IPS-18a (cell line): ENCODE measurements around the gene ANKK1.

ENCODE experiments used
- H3K27ac ChIP-seq: one replicate; pipeline ENCODE4 v1.5.1; 2013; ENCODE audit warnings: low read length
- H3K27me3 ChIP-seq: one replicate; pipeline ENCODE4 v1.6.1; 2013; ENCODE audit warnings: mild to moderate bottlenecking, low read length; ENCODE audit not compliant: control insufficient read depth, insufficient read depth
- H3K36me3 ChIP-seq: one replicate; pipeline ENCODE4 v1.6.1; 2013; ENCODE audit warnings: low read depth, low read length; ENCODE audit not compliant: control insufficient read depth
- H3K4me1 ChIP-seq: one replicate; pipeline ENCODE4 v1.6.1; 2013; ENCODE audit warnings: low read depth, low read length; ENCODE audit not compliant: control insufficient read depth
- H3K4me3 ChIP-seq: one replicate; pipeline ENCODE4 v1.5.1; 2013; ENCODE audit warnings: low read length
- H3K9ac ChIP-seq: one replicate; pipeline ENCODE4 v1.6.1; 2013; ENCODE audit warnings: mild to moderate bottlenecking, low read length, moderate library complexity
- H3K9me3 ChIP-seq: one replicate; pipeline ENCODE4 v1.6.1; 2013; ENCODE audit warnings: low read depth, low read length; ENCODE audit not compliant: control insufficient read depth

The ANKK1 gene

DNA sequence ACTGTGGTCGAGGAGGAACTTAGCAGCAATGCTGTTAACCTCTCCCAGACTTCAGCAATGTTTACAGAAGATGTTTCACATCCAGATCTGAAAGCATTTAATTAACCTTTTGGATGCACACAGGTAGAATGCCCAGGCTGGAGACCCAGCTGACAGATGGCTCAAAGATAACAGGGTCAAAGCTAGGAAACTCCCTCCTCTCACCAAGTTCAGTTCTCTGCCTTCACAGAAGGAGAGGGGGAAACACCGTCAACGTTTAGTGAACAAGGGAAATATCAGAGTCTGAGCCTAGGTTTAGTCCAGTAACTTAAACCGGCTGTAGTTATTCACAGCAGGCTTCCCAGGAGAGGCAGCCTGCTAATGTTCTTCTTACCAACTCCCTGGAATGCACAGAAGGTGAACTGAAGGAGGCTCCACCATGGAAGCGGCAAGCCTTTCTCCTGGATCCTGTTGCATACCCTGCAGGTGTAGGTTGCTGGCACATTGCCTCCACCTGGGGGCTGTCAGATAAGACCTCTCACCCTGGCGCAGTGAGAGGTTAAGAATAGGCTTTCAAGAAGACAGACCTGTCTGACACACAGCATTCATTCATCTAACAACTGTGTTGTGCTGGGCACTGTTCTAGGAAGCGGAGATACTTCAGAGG lies 23.5 kb upstream of the ANKK1 start:
- H3K27ac ChIP-seq, result no peak overlapping the region
- no peak overlapping the region for H3K9ac ChIP-seq
- no peaks in the 10 kb centered on the region for H3K27me3 ChIP-seq
- no peaks in the 10 kb centered on the region for H3K36me3 ChIP-seq
- no peaks in the 10 kb centered on the region for H3K4me1 ChIP-seq
- no peaks in the 10 kb centered on the region for H3K9me3 ChIP-seq
- no peak overlapping the region for H3K4me3 ChIP-seq

DNA sequence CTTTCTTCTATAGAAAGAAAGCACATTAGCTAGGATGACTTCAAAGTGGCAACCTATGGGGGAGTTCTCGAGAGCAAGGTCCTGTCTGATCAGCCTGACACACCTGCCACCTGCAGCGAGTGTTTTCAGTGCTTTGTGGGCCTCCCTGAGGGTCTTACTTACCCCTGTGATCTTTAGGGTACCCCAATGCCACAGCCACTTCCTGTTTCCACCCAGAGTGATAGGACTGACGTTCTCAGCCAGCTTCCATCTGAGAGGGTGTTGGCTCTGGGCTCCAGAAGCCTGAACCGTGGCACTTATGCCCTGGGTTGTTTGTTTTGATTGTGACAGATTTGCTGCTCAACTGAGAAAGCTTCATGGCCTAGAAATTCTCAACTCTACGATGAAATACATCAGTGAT lies 21.7 kb upstream of the ANKK1 start:
- no peak overlapping the region for H3K4me3 ChIP-seq
- no peaks in the 10 kb centered on the region for H3K36me3 ChIP-seq
- H3K9ac ChIP-seq, result no peak overlapping the region
- no peaks in the 10 kb centered on the region for H3K9me3 ChIP-seq
- H3K27ac ChIP-seq, result no peak overlapping the region
- no peaks in the 10 kb centered on the region for H3K27me3 ChIP-seq
- H3K4me1 ChIP-seq, result no peaks in the 10 kb centered on the region

GRCh38 chr11:113369411-113369810 lies 18.2 kb upstream of the ANKK1 start:
- H3K27me3 ChIP-seq, result no peaks in the 10 kb centered on the region
- H3K4me1 ChIP-seq, result no peaks in the 10 kb centered on the region
- no peaks in the 10 kb centered on the region for H3K9me3 ChIP-seq
- no peaks in the 10 kb centered on the region for H3K36me3 ChIP-seq
- no peak overlapping the region for H3K27ac ChIP-seq
- H3K4me3 ChIP-seq, result no peak overlapping the region
- H3K9ac ChIP-seq, result no peak overlapping the region

- Histone ChIP-seq H3K9me3 (no peaks in the 10 kb centered on the region), H3K27me3 (no peaks in the 10 kb centered on the region), H3K36me3 (no peaks in the 10 kb centered on the region), H3K4me3 (no peak overlapping the region), H3K9ac (no peak overlapping the region), H3K27ac (no peak overlapping the region), H3K4me1 (no peaks in the 10 kb centered on the region)
These were observed 16.9 kb upstream of the ANKK1 start for GRCh38 chr11:113370634-113371033.

DNA sequence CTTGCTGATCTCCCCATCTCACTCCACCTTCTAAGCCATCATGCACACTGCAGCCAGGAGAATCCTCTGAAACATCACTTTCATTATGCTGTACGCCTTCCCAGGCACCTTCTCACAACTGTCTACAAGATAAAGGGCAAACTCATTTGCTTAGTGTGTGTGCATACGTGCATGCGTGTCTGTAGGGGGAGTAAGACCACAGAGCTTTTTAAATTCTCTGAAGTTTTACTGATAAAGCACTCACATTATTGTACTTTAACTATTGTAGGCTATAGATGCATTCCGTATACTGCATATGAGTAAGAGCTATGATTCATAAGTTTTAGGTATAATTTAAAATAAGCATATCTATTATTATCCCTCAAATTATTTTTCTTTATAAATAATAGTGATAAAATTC lies 15.3 kb upstream of the ANKK1 start:
- no peak overlapping the region for H3K4me3 ChIP-seq
- H3K9ac ChIP-seq, result no peak overlapping the region
- no peak overlapping the region for H3K27ac ChIP-seq
- H3K27me3 ChIP-seq, result no peaks in the 10 kb centered on the region
- no peaks in the 10 kb centered on the region for H3K36me3 ChIP-seq
- H3K4me1 ChIP-seq, result no peaks in the 10 kb centered on the region
- no peaks in the 10 kb centered on the region for H3K9me3 ChIP-seq

DNA sequence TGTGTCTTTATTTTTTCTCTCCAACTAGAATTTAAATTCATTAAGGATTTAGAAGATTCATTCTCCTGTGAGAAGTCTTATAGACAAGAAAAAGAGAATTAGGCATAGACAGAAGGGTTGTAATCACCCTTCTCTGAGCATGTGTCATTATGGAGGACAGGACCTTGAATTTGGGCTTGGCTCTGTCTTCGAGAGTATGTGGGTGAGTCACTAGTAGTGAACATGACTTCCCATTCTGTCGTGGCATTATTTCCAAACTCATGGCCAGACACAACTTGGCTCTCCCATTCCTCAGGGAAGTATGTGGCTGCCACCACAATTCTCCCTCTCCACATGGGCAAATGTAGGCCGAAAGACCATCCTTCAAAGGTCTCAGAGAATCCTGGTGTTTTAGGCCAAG lies 14.3 kb upstream of the ANKK1 start:
- Histone ChIP-seq H3K4me3 (no peak overlapping the region), H3K36me3 (no peaks in the 10 kb centered on the region), H3K27me3 (no peaks in the 10 kb centered on the region), H3K4me1 (no peaks in the 10 kb centered on the region), H3K27ac (no peak overlapping the region), H3K9ac (no peak overlapping the region), H3K9me3 (no peaks in the 10 kb centered on the region)

DNA sequence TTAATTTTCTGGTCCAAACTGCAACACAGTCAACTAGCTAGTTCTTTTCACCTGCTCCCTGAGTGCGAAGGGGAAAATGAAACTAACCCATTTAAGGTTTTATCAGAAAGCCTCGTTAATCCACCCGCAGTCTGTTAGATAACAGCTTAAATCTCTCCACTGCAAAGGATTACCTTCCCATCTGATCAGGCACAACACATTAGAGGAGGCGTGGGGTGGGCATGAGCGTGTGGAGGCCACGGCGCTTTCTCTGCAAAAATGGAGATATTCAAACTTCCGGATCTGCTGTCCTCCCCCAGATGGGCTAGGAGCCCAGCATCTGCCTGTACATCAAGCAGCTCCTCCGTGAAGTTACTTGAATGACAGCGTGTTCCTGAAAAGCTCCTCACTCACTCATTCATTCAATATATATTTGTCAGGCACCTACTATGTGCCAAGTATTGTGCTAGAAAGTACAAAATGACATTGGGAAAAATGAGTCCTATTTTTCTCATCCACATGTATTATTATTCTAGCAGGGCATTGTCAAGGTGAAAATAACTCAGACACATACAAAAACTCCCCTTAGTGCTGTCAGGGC lies 13.5 kb upstream of the ANKK1 start:
- Histone ChIP-seq H3K36me3 (no peaks in the 10 kb centered on the region), H3K27me3 (no peaks in the 10 kb centered on the region), H3K27ac (no peak overlapping the region), H3K9me3 (no peaks in the 10 kb centered on the region), H3K4me3 (no peak overlapping the region), H3K9ac (no peak overlapping the region), H3K4me1 (no peaks in the 10 kb centered on the region)

GRCh38 chr11:113375402-113375801 lies 12.2 kb upstream of the ANKK1 start:
- Histone ChIP-seq H3K4me1 (no peaks in the 10 kb centered on the region), H3K36me3 (no peaks in the 10 kb centered on the region), H3K9ac (no peak overlapping the region), H3K27me3 (no peaks in the 10 kb centered on the region), H3K27ac (no peak overlapping the region), H3K9me3 (no peaks in the 10 kb centered on the region), H3K4me3 (no peak overlapping the region)

DNA sequence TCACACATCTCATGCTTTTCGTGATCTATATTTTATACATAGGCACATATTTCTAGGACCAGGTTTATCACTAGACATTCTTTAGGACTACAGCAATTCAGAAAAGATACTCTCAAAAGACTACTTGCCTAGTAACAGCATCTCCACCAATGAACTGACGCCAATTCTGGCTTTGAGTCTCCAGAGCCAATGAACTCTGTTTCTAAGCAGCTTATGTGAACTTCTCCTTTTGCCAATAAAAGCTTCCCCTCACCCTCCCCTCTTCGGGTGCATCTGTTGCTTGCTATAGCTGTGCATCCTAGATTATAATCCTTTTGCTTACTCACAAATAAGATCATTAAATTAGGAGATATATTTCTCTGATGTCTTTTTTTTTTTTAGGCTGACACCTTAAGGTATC lies 11.4 kb upstream of the ANKK1 start:
- no peak overlapping the region for H3K27ac ChIP-seq
- H3K4me1 ChIP-seq, result no peaks in the 10 kb centered on the region
- H3K4me3 ChIP-seq, result no peak overlapping the region
- no peaks in the 10 kb centered on the region for H3K27me3 ChIP-seq
- no peaks in the 10 kb centered on the region for H3K36me3 ChIP-seq
- H3K9ac ChIP-seq, result no peak overlapping the region
- no peaks in the 10 kb centered on the region for H3K9me3 ChIP-seq

DNA sequence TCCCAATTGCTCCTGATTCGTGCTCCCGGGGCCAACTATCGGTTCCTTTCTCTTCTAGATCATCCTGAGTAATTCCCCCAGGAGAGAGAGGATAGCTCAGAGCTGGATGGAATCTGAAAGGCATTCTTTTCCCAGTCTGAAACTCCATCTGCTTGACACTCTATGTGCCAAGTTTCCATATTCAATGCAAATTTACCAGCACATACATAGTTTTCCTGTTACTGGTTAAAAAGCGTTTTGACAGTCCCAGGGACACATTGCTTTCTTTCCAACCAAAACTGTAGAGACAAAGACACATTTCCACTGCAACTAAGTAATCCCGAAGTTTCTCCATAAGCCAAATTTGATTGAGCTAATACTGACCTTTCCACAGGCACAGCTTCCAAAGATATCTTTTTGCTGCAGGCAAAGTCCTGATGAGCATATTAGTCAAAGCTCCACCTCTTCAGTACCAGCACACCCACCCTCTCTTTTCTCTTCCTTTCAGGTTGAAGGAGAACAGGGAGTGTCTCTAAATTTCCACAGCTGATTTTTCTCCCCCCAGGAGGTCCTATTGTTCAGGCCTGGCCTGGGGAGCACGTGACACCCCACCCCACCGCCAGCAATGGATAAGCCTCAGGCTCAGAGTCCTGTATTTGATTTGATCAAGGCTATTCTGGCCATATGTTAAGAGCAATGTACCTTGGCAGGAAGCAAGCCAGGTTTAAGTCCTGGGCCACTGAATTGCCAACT lies 9.7 kb upstream of the ANKK1 start:
- Histone ChIP-seq H3K27me3 (no peaks in the 10 kb centered on the region), H3K9me3 (no peaks in the 10 kb centered on the region), H3K27ac (no peak overlapping the region), H3K36me3 (no peaks in the 10 kb centered on the region), H3K9ac (no peak overlapping the region), H3K4me1 (no peaks in the 10 kb centered on the region), H3K4me3 (no peak overlapping the region)

DNA sequence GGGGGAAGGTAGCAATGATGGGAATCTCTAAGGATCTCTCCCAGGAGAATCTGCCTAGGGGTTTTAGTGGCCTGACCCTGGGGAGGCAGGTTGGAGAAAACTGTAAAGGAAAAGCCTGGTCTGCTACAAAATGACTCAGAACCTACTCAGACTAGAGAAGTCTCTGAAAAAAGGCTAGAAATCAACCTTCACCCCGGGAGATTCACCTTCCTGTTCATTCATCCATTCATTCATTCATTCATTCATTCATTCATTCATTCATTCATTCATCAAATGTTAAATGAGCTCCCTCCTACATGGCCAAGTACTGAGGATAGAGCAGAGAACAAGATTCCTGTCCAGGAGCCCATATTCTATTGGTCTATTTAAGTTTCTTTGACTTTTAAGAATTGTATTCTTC lies 8.9 kb upstream of the ANKK1 start:
- H3K27me3 ChIP-seq, result no peaks in the 10 kb centered on the region
- H3K9ac ChIP-seq, result no peak overlapping the region
- H3K36me3 ChIP-seq, result no peaks in the 10 kb centered on the region
- H3K4me1 ChIP-seq, result no peaks in the 10 kb centered on the region
- H3K9me3 ChIP-seq, result no peaks in the 10 kb centered on the region
- no peak overlapping the region for H3K27ac ChIP-seq
- no peak overlapping the region for H3K4me3 ChIP-seq

DNA sequence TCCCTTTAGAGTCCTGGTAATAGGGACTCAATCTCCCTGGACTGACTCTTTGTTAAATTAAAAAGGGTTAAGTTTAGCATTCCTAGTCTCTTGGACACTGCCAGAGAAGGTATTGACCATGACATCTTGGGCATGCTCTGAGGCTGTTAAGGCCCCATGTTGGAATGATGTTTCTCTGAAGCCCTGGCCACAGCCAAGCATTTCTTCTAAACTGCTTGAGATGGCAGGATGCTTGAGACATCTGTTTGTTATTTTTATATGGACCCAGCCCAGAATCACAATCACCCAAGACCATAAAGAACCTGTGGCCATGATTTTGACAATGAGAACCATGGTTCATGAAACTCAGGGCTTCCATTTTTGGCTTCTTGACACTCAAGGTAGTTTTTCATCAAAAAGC lies 5.5 kb upstream of the ANKK1 start:
- H3K27ac ChIP-seq, result no peak overlapping the region
- peaks cover 11% of the 10 kb centered on the region for H3K27me3 ChIP-seq
- peaks cover 7% of the 10 kb centered on the region for H3K4me1 ChIP-seq
- H3K9ac ChIP-seq, result no peak overlapping the region
- no peaks in the 10 kb centered on the region for H3K9me3 ChIP-seq
- no peaks in the 10 kb centered on the region for H3K36me3 ChIP-seq
- no peak overlapping the region for H3K4me3 ChIP-seq
